Parathyroid adenoma (tissue), 2 donors: ENCODE data around the gene ZNF486.
"Not testable (repeated sequence)": the region's sequence is repeated elsewhere in the genome, so short reads cannot be mapped to it uniquely, and the experiment has no call there.

ENCODE experiments used
- H2AFZ ChIP-seq: fragments of 300-600 bp; sonication (generic); one replicate; pipeline ENCODE4 v1.7.0; 2017; ENCODE audit warnings: antibody characterized with exemption, mild to moderate bottlenecking
- H3K27ac ChIP-seq: fragments of 300-600 bp; sonication (generic); one replicate; pipeline ENCODE4 v1.7.0; 2017
- H3K27me3 ChIP-seq: fragments of 300-600 bp; sonication (generic); one replicate; pipeline ENCODE4 v1.7.0; 2017; ENCODE audit warnings: low read length; ENCODE audit not compliant: control insufficient read depth, insufficient read depth
- H3K36me3 ChIP-seq: fragments of 300-600 bp; sonication (generic); one replicate; pipeline ENCODE4 v1.7.0; 2017; ENCODE audit warnings: low read length; ENCODE audit not compliant: control insufficient read depth, insufficient read depth
- H3K4me1 ChIP-seq: fragments of 300-600 bp; sonication (generic); one replicate; pipeline ENCODE4 v1.7.0; 2017; ENCODE audit warnings: control low read depth
- H3K4me2 ChIP-seq: fragments of 300-600 bp; sonication (generic); one replicate; pipeline ENCODE4 v1.7.0; 2017; ENCODE audit warnings: low read length
- H3K4me3 ChIP-seq: fragments of 300-600 bp; sonication (generic); one replicate; pipeline ENCODE4 v1.7.0; 2017; ENCODE audit warnings: low read depth, low read length
- H3K79me2 ChIP-seq: fragments of 300-600 bp; sonication (generic); one replicate; pipeline ENCODE4 v1.7.0; 2017; ENCODE audit warnings: control low read depth
- H3K9ac ChIP-seq: fragments of 300-600 bp; sonication (generic); one replicate; pipeline ENCODE4 v1.7.0; 2017; ENCODE audit warnings: mild to moderate bottlenecking
- H3K9me3 ChIP-seq: fragments of 300-600 bp; sonication (generic); one replicate; pipeline ENCODE4 v1.7.0; 2017; ENCODE audit warnings: low read length; ENCODE audit not compliant: control insufficient read depth
- TF ChIP-seq, protein P1 (sequence below): fragments of 300-600 bp; sonication (generic); IDR thresholded peaks from one replicate; pipeline ENCODE4 v1.7.0; 2017; ENCODE audit warnings: antibody characterized with exemption, mild to moderate bottlenecking
- donor health status: primary hyperparathyroidism.

The ZNF486 gene

DNA sequence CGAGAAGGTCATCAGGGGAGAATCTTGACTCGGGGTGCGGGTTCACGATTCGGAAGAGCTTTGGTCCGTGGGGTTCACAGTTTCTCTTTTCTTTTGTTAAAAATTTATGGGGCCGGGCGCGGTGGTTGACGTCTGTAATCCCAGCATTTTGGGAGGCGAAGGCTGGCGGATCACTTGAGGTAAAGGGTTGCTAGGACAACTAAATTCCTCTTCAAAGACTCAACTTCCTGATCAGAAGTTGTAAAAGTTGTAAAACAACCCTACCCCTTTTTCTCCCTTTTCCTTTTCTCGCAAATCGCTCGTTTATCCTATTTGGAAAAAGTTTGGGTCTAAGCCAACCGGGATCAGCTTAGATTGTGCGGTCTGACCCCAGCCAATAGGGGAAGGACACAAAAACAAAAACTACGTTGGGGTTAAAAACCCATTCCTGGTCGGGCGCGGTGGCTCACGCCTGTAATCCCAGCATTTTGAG lies 673 bp downstream of the ZNF486 start:
- TF ChIP-seq, protein P1, sequence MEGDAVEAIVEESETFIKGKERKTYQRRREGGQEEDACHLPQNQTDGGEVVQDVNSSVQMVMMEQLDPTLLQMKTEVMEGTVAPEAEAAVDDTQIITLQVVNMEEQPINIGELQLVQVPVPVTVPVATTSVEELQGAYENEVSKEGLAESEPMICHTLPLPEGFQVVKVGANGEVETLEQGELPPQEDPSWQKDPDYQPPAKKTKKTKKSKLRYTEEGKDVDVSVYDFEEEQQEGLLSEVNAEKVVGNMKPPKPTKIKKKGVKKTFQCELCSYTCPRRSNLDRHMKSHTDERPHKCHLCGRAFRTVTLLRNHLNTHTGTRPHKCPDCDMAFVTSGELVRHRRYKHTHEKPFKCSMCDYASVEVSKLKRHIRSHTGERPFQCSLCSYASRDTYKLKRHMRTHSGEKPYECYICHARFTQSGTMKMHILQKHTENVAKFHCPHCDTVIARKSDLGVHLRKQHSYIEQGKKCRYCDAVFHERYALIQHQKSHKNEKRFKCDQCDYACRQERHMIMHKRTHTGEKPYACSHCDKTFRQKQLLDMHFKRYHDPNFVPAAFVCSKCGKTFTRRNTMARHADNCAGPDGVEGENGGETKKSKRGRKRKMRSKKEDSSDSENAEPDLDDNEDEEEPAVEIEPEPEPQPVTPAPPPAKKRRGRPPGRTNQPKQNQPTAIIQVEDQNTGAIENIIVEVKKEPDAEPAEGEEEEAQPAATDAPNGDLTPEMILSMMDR = no peak
- no peaks in the 10 kb centered on the region for H3K4me1 ChIP-seq

DNA sequence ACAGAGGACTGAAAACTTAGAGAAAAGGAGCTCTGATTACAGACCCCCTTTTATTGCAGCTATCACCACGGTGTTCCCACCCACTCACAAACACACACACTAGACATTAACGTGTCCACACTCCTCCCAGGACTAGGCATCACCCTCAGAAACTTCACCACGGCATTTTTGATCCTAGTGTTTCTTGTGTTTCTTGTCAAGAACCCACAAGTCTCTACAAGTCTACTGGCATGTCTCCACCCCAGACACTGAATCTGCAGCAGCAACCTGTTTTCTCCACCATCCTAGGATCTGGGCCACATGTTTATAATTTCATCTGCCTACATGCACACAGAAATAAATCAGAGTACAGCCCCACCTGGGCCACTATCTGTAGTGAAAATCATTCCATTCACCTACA lies 4.3 kb downstream of the ZNF486 start:
- no peaks in the 10 kb centered on the region for H3K27me3 ChIP-seq
- no peaks in the 10 kb centered on the region for H3K4me1 ChIP-seq
- TF ChIP-seq, protein P1 = no peak
- H3K79me2 ChIP-seq = peaks cover 19% of the 10 kb centered on the region
- H2AFZ ChIP-seq = no peak overlapping the region
- no peak overlapping the region for H3K4me3 ChIP-seq
- no peak overlapping the region for H3K9ac ChIP-seq
- no peak overlapping the region for H3K27ac ChIP-seq
- H3K36me3 ChIP-seq = no peaks in the 10 kb centered on the region
- no peaks in the 10 kb centered on the region for H3K9me3 ChIP-seq
- no peak overlapping the region for H3K4me2 ChIP-seq

More for the DNA sequence above, 673 bp downstream of the ZNF486 start:
- H2AFZ ChIP-seq = peak overlapping the region; percentile 96
- H3K9ac ChIP-seq = peak overlapping the region; percentile 64
- H3K4me2 ChIP-seq = peak overlapping the region; percentile 88
- peak overlapping the region; percentile 92 for H3K4me3 ChIP-seq
- peaks cover 17% of the 10 kb centered on the region for H3K79me2 ChIP-seq
- H3K27me3 ChIP-seq = no peaks in the 10 kb centered on the region
- no peaks in the 10 kb centered on the region for H3K36me3 ChIP-seq
- peak overlapping the region; percentile 69 for H3K27ac ChIP-seq
- H3K9me3 ChIP-seq = no peaks in the 10 kb centered on the region

DNA sequence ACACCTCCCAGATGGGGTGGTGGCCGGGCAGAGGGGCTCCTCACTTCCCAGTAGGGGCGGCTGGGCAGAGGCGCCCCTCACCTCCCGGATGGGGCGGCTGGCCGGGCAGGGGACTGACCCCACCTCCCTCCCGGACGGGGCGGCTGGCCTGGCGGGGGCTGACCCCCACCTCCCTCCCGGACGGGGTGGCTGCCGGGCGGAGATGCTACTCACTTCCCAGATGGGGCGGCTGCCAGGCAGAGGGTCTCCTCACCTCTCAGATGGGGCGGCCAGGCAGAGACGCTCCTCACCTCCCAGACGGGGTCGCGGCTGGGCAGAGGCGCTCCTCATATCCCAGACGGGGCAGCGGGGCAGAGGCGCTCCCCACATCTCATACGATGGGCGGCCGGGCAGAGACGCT lies 8.8 kb downstream of the ZNF486 start:
- not testable (repeated sequence) for H3K79me2 ChIP-seq, H3K9me3 ChIP-seq, H3K4me3 ChIP-seq, H3K4me2 ChIP-seq, H3K4me1 ChIP-seq, H2AFZ ChIP-seq, H3K27me3 ChIP-seq, H3K9ac ChIP-seq, H3K36me3 ChIP-seq, H3K27ac ChIP-seq

DNA sequence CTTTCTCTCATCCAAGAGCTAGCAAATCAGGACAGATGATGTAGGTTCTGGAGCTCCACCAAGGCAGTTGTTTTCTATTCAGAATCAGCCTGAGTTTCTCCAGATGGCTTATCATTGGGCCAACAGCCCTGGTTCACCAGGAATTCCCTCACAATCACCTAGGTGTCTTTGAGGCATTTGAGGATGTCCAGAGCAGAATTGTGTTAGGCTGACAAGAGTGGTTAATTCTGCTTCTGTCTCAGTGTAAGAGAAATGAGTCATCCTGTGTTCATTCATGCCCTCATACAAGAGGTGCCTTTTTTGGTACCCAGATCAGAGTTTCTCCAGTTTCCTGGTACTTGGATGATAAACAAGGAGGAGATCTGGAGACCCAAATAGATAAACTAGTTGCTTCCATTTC lies 12.9 kb downstream of the ZNF486 start:
- H3K9me3 ChIP-seq, H2AFZ ChIP-seq, H3K27me3 ChIP-seq, H3K79me2 ChIP-seq, H3K4me2 ChIP-seq, H3K36me3 ChIP-seq, H3K4me1 ChIP-seq, H3K27ac ChIP-seq, H3K4me3 ChIP-seq, H3K9ac ChIP-seq: not testable (repeated sequence)

DNA sequence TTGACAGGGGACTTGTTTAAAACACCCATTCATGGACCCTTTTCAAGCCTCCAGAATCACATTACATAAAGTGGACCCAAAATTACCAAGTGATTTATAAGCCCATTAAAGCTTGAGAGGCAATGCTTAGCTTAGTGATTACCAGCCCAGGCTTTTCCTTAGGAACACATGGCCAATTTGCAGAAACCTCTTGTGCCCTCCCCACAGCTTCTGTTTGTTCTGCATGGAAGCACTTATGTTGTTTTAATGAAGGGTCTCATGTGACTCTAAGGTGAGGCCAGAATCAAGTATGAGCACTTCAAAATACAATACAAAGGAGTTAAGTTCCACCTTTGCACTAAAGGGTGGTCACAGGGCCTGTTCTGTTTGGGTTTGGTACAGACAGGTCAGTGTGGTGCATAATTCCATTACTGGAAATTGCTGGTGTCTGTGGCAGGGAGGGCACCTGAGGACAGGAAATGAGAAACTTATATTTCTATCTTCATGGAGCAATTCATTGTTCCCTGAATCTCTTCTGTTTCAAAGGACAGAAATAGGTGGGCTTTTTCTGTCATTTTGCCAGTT lies 15.3 kb downstream of the ZNF486 start:
- H2AFZ ChIP-seq = no peak overlapping the region
- H3K27me3 ChIP-seq = no peaks in the 10 kb centered on the region
- H3K36me3 ChIP-seq = no peaks in the 10 kb centered on the region
- no peak overlapping the region for H3K27ac ChIP-seq
- TF ChIP-seq, protein P1 = no peak
- no peak overlapping the region for H3K9ac ChIP-seq
- H3K4me1 ChIP-seq = peaks cover 4% of the 10 kb centered on the region
- no peaks in the 10 kb centered on the region for H3K79me2 ChIP-seq
- no peak overlapping the region for H3K4me3 ChIP-seq
- no peaks in the 10 kb centered on the region for H3K9me3 ChIP-seq
- H3K4me2 ChIP-seq = no peak overlapping the region

DNA sequence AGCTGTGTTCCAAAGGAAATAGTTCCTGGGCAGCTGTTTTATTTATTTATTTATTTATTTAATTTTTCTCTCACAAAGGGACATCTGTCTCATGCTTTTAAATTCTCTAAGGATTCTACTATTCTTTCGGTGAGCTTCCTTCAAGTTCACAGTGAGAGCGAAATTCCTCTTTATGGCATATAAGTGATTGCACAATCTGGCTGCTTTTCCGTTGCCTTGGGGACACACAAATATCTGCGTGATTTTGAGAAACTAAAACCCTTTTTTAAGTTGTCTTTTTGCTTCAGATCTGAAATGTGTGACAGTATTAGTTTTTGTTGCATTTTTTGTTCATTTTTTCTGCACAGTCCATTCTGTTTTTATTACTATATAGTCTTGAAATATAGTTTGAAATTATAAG lies 19.2 kb downstream of the ZNF486 start:
- Histone ChIP-seq H3K27ac (no peak overlapping the region), H3K4me3 (no peak overlapping the region), H3K9me3 (no peaks in the 10 kb centered on the region), H3K4me1 (peaks cover 4% of the 10 kb centered on the region), H2AFZ (no peak overlapping the region), H3K79me2 (no peaks in the 10 kb centered on the region), H3K36me3 (no peaks in the 10 kb centered on the region), H3K9ac (no peak overlapping the region), H3K27me3 (no peaks in the 10 kb centered on the region), H3K4me2 (no peak overlapping the region)
- TF ChIP-seq, protein P1 = no peak
